ENCODE results near the gene CCDC97.

Gene CCDC97

GRCh38 chr19:41320185-41320518 lies 10.2 kb downstream of the CCDC97 start:
- peak in 1 of 5 experiments; percentile 13 for DNase-seq

GRCh38 chr19:41320568-41320967 lies 10.6 kb downstream of the CCDC97 start:
- DNase-seq: no peak

- DNase-seq: no peak
These were observed 11.2 kb downstream of the CCDC97 start for GRCh38 chr19:41321204-41321599.

GRCh38 chr19:41321600-41322270 lies 11.8 kb downstream of the CCDC97 start:
- peak in 1 of 5 experiments; percentile 17 for DNase-seq

GRCh38 chr19:41322451-41322850 lies 12.5 kb downstream of the CCDC97 start:
- DNase-seq: no peak

- DNase-seq: no peak
These were observed 13.1 kb downstream of the CCDC97 start for GRCh38 chr19:41323023-41323422.

GRCh38 chr19:41323430-41324125 lies 13.6 kb downstream of the CCDC97 start:
- DNase-seq: no peak

GRCh38 chr19:41324231-41324702 lies 14.3 kb downstream of the CCDC97 start:
- no peak for DNase-seq

GRCh38 chr19:41324921-41325639 lies 15.1 kb downstream of the CCDC97 start:
- peak in 1 of 5 experiments; percentile 47 for DNase-seq

- no peak for DNase-seq
These were observed 15.6 kb downstream of the CCDC97 start for GRCh38 chr19:41325640-41325946.

- peak in 2 of 5 experiments; percentile 48 to 58 for DNase-seq
These were observed 16.2 kb downstream of the CCDC97 start for GRCh38 chr19:41325947-41326706.

- DNase-seq: peak in 1 of 5 experiments; percentile 66
These were observed 17.2 kb downstream of the CCDC97 start for GRCh38 chr19:41327076-41327575.

- peak; percentile 62 to 100 (median 73) for DNase-seq
These were observed 17.7 kb downstream of the CCDC97 start for GRCh38 chr19:41327576-41328156.

- peak in 3 of 5 experiments; percentile 30 to 81 (median 45) for DNase-seq
These were observed 18.3 kb downstream of the CCDC97 start for GRCh38 chr19:41328157-41328841.

GRCh38 chr19:41328842-41329225 lies 18.9 kb downstream of the CCDC97 start:
- no peak for DNase-seq

GRCh38 chr19:41330481-41330880 lies 20.5 kb downstream of the CCDC97 start:
- peak in 1 of 5 experiments; percentile 49 for DNase-seq

- DNase-seq: peak in 1 of 5 experiments; percentile 23
These were observed 21.1 kb downstream of the CCDC97 start for GRCh38 chr19:41330946-41331678.

- no peak for DNase-seq
These were observed 22.0 kb downstream of the CCDC97 start for GRCh38 chr19:41332000-41332399.

- no peak for DNase-seq
These were observed 22.5 kb downstream of the CCDC97 start for GRCh38 chr19:41332468-41332867.

- DNase-seq: no peak
These were observed 24.8 kb downstream of the CCDC97 start for GRCh38 chr19:41334793-41335192.

GRCh38 chr19:41335467-41335866 lies 25.5 kb downstream of the CCDC97 start:
- DNase-seq: no peak

All from T-helper 2 cell (primary cell).